T-helper 2 cell treated with Interferon-gamma antibody and Interleukin-4, amounts not matched to agents 100 ng/mL and 5 ng/mL, for 36 hours (primary cell): ENCODE data around the gene TMIGD3. TPM values are rescaled to one million over a fixed set of nuclear protein-coding genes. Genes with fewer than 3 reads are reported as not detected.

Source experiments
- intact Hi-C: fragments of 100-400 bp; cut with micrococcal nuclease; formaldehyde crosslinking; loops from one replicate; pipeline ENCODE4 v1.15.1; 2023
- total RNA-seq: library from RNA; stranded (reverse); gene quantifications from 2 replicates; pipeline ENCODE4 v1.2.3, GENCODE V29; 2022

TMIGD3 gene
- total RNA-seq, 1 donor from 2014 or later = not detected

DNA sequence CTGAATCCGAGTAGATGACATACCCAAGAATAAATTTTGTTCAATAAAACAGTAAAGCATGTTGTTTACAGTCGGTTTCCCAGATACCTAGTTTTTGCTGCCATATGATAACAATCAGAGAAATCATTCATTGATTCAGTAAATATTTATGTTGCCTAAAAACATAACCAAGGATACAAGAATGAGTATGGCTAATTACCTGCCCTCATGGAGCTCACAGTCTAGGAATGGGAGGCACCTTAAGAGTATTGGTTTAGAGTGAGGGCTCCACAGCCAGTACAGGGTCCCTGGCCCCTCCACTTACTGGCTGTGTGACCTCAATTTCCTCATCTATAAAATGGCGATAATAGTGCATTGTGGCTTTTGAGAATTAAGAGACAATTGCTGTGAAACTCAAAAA is 53.2 kb downstream of the TMIGD3 start:
- intact Hi-C loops = no loop called here

- intact Hi-C loops = loop anchor here (1.0 to 5.0 kb wide), 5 partner anchors 28 to 309 kb away; partner anchors contain the start of genes CEPT1, DDX20 and DRAM2
These were observed 53.8 kb downstream of the TMIGD3 start for GRCh38 chr1:111449703-111450017.

- intact Hi-C loops = loop anchor here (1.0 to 5.0 kb wide), 5 partner anchors 28 to 309 kb away; partner anchors contain the start of genes CEPT1, DDX20 and DRAM2
These were observed 54.3 kb downstream of the TMIGD3 start, which contains the start of the genes ATP5PB and WDR77 for GRCh38 chr1:111448918-111449702. TSS of gene ATP5PB (plus strand) at chr1:111449464. CDS start at chr1:111449542, 78 bp downstream. TSS of gene WDR77 (minus strand) at chr1:111449256. CDS start at chr1:111449169, 87 bp downstream.

DNA sequence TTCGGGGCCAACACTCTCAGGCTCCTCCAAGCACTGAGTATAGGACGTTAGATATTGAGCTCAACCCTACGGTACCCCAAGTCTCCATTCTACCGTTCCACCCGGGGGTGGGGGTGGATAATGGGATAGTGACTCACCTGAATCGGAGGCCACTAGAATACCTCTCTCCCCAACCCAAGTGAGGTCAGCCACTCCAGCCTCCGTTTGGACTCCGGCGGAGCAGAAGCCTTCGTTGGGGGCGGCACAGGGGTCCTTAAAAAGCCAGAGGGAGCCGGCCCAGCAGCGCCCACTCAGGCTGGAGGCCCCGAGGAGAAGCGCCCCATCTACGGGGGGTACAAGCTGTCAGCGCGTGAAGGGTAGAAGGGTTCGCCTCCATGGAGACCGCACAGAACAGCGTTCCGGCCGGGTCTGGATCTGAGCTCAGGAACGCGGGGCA is 54.9 kb downstream of the TMIGD3 start:
- intact Hi-C loops = loop anchor here (2.0 to 5.0 kb wide), 2 partner anchors 58 to 101 kb away; no protein-coding TSS in a partner anchor

GRCh38 chr1:111446967-111447892 is 56.2 kb downstream of the TMIGD3 start:
- intact Hi-C loops = loop anchor here (5.0 kb wide), 1 partner anchor 100 kb away; no protein-coding TSS in a partner anchor

DNA sequence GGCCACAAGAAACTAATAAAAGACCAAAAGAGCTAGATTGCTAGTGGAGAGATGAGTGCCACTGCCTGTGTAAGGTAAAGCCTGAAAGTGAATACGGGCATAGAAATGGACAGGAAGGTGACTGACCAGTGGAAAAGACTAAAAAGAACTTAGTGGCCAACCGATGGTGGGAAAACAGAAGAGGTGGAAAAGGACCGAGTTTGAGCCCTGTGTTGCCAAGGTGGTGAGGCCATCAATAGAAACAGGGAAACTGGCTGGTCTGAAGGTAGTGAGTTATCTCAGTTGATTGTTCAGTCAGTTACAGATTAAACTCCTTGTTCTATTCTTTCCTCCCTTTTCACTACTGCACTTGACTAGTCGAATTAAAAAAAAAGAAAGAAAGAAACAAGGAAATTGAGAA is 56.9 kb downstream of the TMIGD3 start:
- intact Hi-C loops = loop anchor here (5.0 kb wide), 1 partner anchor 99 kb away; no protein-coding TSS in a partner anchor

DNA sequence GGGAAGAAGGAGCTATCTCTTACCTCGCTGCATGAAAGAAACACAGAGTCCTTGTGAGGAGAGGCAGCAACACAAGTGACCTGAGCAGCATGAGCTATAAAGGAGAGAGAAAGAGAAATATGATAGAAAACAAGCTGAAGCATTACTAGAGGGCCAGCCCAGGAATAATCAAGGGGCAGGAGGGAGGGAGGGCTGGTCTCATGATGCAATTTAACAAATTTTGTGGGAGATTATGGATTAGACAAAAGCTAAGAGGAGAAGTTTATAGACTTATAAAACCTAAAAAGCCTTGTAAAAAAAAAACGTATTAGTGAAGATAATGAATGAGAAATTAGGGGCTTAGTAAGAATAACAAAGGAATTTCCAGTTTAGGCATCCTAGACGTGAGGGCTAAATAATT is 59.4 kb downstream of the TMIGD3 start:
- intact Hi-C loops = no loop called here

- intact Hi-C loops = no loop called here
These were observed 61.0 kb downstream of the TMIGD3 start for GRCh38 chr1:111442457-111442856.

DNA sequence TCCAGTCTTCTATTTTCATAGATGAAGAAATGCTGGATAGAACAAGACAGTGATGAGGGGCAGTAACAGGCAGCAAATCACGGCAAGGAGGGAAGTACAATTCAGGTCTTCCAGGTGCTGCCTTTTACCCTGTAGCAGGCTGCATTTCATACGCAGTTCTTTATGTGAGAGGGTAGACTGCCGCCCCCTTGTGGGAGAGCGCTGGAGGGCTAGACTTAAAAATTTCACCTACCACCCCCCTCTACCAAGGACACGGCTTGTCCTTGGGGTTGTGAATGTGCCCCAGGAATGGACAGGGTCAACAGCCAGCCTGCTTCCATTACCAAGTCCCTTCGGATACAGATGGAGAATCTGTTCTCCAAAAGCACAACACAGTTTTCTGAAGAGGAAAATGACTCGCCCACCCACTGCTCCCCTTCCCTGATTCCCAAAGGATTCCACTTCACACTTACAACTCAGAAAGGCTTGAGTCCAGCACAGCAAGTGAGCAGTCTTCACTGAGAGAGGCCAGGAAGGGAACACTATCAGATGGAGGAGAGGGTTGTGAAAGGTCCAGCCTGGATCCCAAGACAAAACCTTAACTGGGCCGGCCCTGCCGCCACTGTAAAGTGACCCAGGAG is 61.8 kb downstream of the TMIGD3 start:
- intact Hi-C loops = loop anchor here (1.0 to 2.0 kb wide), 2 partner anchors 219 to 244 kb away; no protein-coding TSS in a partner anchor

- intact Hi-C loops = loop anchor here (2.0 kb wide), 1 partner anchor 217 kb away; no protein-coding TSS in a partner anchor
These were observed 63.7 kb downstream of the TMIGD3 start for GRCh38 chr1:111439461-111440351.

- intact Hi-C loops = no loop called here
These were observed 66.7 kb downstream of the TMIGD3 start for GRCh38 chr1:111436726-111437125.

Other genes with a start within 250 kb of the TMIGD3 start
- gene CHIA, start 212.8 kb downstream of the TMIGD3 start, total RNA-seq = not detected in 2 replicates
- 0.43 and 0.68 TPM in 2 replicates for gene OVGP1, start 75.9 kb downstream of the TMIGD3 start, total RNA-seq
- gene WDR77, start 54.4 kb downstream of the TMIGD3 start, total RNA-seq = 44.4 and 44.7 TPM in 2 replicates
- gene ATP5PB, start 54.2 kb downstream of the TMIGD3 start, total RNA-seq = 307 and 316 TPM in 2 replicates
- gene C1orf162, start 29.6 kb downstream of the TMIGD3 start, total RNA-seq = 26.1 and 27.3 TPM in 2 replicates
- 0.57 and 0.59 TPM in 2 replicates for gene ADORA3, start within 50 bp of the TMIGD3 start, total RNA-seq
- gene RAP1A, start 116.2 kb upstream of the TMIGD3 start, total RNA-seq = 135 and 142 TPM in 2 replicates
- gene INKA2, start 235.8 kb upstream of the TMIGD3 start, total RNA-seq = 3.0 and 4.0 TPM in 2 replicates